Activated T-helper 1 cell treated with anti-CD3 and anti-CD28 coated beads, Interleukin-12 subunit alpha, Interleukin-12 subunit beta, Interleukin-2, Interleukin-4 antibody, amounts not matched to agents 30 ng/mL and 10 ng/mL and 1 ng/mL, durations not matched to agents 14 hours and 24 hours and 36 hours (primary cell): ENCODE results near the gene RNF14. TPM values are rescaled to one million over a fixed set of nuclear protein-coding genes. Genes with fewer than 3 reads are reported as not detected.
"Not testable (repeated sequence)": the region's sequence is repeated elsewhere in the genome, so short reads cannot be mapped to it uniquely, and the experiment has no call there.

ENCODE experiments used
- DNase-seq: peaks from one replicate; pipeline ENCODE4 v3.0.0; 2021; ENCODE audit warnings: low spot score
- H3K27ac Mint-ChIP-seq: one replicate; pipeline ENCODE4 v1.8.0; 2021; ENCODE audit warnings: mild to moderate bottlenecking, mixed read lengths
- H3K27me3 Mint-ChIP-seq: one replicate; pipeline ENCODE4 v1.8.0; 2022; ENCODE audit warnings: mild to moderate bottlenecking, moderate library complexity, mixed read lengths; ENCODE audit not compliant: insufficient read depth
- H3K36me3 Mint-ChIP-seq: one replicate; pipeline ENCODE4 v1.8.0; 2021; ENCODE audit warnings: low read depth, mixed read lengths
- H3K4me1 Mint-ChIP-seq: one replicate; pipeline ENCODE4 v1.8.0; 2021; ENCODE audit warnings: low read depth, mixed read lengths
- H3K4me3 Mint-ChIP-seq: one replicate; pipeline ENCODE4 v1.8.0; 2021; ENCODE audit warnings: mild to moderate bottlenecking, moderate library complexity, mixed read lengths
- H3K9me3 Mint-ChIP-seq: one replicate; pipeline ENCODE4 v1.8.0; 2021; ENCODE audit warnings: mixed read lengths
- intact Hi-C: fragments of 100-400 bp; cut with micrococcal nuclease; formaldehyde crosslinking; loops from one replicate; pipeline ENCODE4 v1.15.1; 2024
- total RNA-seq: library from RNA; stranded (reverse); gene quantifications from 2 replicates; pipeline ENCODE4 v1.2.3, GENCODE V29; 2022

RNF14 gene
- total RNA-seq, 1 donor from 2014 or later, result 26.4 TPM

GRCh38 chr5:142034994-142035393 is 66.1 kb downstream of the RNF14 start:
- Mint-ChIP-seq H3K36me3 (no peaks in the 10 kb centered on the region), H3K9me3 (no peaks in the 10 kb centered on the region), H3K27me3 (peaks cover 4% of the 10 kb centered on the region), H3K4me1 (peaks cover 13% of the 10 kb centered on the region), H3K27ac (peak overlapping the region; percentile 0), H3K4me3 (no peak overlapping the region)
- DNase-seq, result no peak
- intact Hi-C loops, result no loop called here

DNA sequence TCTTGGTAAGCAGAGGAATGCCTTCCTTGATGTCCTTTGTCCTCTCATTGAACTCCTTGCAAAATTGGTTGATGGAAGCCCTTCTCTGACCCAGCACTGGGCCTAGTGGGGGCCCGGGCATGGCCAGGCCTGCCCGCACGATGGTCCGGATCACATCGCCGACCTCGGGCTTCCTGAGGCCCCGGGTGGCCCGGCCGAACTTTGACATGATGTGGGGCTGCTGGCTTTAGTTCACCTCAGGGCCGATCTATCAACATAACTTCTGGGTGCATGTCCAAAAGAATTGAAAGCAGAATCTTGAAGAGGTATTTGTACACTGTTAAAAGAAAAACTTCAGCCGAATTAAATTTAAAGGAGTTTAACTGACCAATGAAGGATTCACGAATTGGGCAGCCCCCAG is 68.0 kb downstream of the RNF14 start:
- Mint-ChIP-seq H3K27me3 (peaks cover 2% of the 10 kb centered on the region), H3K4me1 (peaks cover 13% of the 10 kb centered on the region), H3K27ac (no peak overlapping the region), H3K9me3 (no peaks in the 10 kb centered on the region), H3K4me3 (no peak overlapping the region), H3K36me3 (no peaks in the 10 kb centered on the region)
- DNase-seq, result no peak
- intact Hi-C loops, result no loop called here

- H3K4me3 Mint-ChIP-seq, H3K36me3 Mint-ChIP-seq, DNase-seq, intact Hi-C loops, H3K27me3 Mint-ChIP-seq, H3K27ac Mint-ChIP-seq, H3K9me3 Mint-ChIP-seq: not testable (repeated sequence)
- peaks cover 13% of the 10 kb centered on the region for H3K4me1 Mint-ChIP-seq
Observed at GRCh38 chr5:142037599-142037998, 68.7 kb downstream of the RNF14 start.

GRCh38 chr5:142038735-142039134 is 69.8 kb downstream of the RNF14 start:
- H3K27me3 Mint-ChIP-seq, result no peaks in the 10 kb centered on the region
- intact Hi-C loops, result no loop called here
- no peak overlapping the region for H3K4me3 Mint-ChIP-seq
- no peaks in the 10 kb centered on the region for H3K9me3 Mint-ChIP-seq
- peaks cover 11% of the 10 kb centered on the region for H3K4me1 Mint-ChIP-seq
- no peak for DNase-seq
- H3K36me3 Mint-ChIP-seq, result no peaks in the 10 kb centered on the region
- H3K27ac Mint-ChIP-seq, result no peak overlapping the region

Other genes with a start within 250 kb of the RNF14 start
- not detected in 2 replicates for gene PCDH1, start 90.7 kb upstream of the RNF14 start, total RNA-seq
- gene DELE1, start 45.2 kb upstream of the RNF14 start, total RNA-seq, result 68.4 and 81.5 TPM in 2 replicates
- gene PCDH12, start 10.9 kb upstream of the RNF14 start, total RNA-seq, result 2.2 TPM in 2 replicates
- gene GNPDA1, start 43.9 kb downstream of the RNF14 start, total RNA-seq, result 87.5 and 88.4 TPM in 2 replicates
- 119 and 129 TPM in 2 replicates for gene NDFIP1, start 139.7 kb downstream of the RNF14 start, total RNA-seq